A673 (cell line): ENCODE data around the gene XIRP2. TPM values are rescaled to one million over a fixed set of nuclear protein-coding genes. Genes with fewer than 3 reads are reported as not detected.

Experiments
- BruUV-seq: library from RNA; stranded (reverse); fragments of 400-500 nt; replicated peaks from 2 replicates; lab custom pipeline; 2021; lab: Mats Ljungman, UMichigan
- CTCF ChIA-PET: fragments of 300-600 bp; sonication (Branson Sonifier 250); formaldehyde crosslinking; loops from one replicate; lab custom pipeline; 2022; ENCODE audit warnings: antibody characterized with exemption; lab: Charles Lee
- POLR2A ChIA-PET: fragments of 300-600 bp; sonication (Branson Sonifier 250); formaldehyde crosslinking; loops from one replicate; lab custom pipeline; 2022; ENCODE audit warnings: antibody characterized with exemption; ENCODE audit not compliant: low non-redundant PET; lab: Charles Lee
- DNase-seq: peaks from one replicate; pipeline ENCODE4 v3.0.0-alpha.2; 2015; ENCODE audit warnings: low spot score
- H3K27ac ChIP-seq: fragments of 200-600 bp; sonication (generic); 2 replicates; pipeline ENCODE4 v1.5.1; 2016; ENCODE audit warnings: mixed run types, low read depth, mild to moderate bottlenecking, mixed read lengths, antibody characterized with exemption, low read length; ENCODE audit not compliant: poor library complexity, severe bottlenecking
- H3K27me3 ChIP-seq: fragments of 200-600 bp; sonication (generic); replicated peaks from 2 replicates; pipeline ENCODE4 v1.6.1; 2017; ENCODE audit warnings: mixed run types, low read depth, mild to moderate bottlenecking, mixed read lengths, antibody characterized with exemption, low read length; ENCODE audit not compliant: insufficient read depth, poor library complexity
- H3K36me3 ChIP-seq: fragments of 200-600 bp; sonication (generic); 2 replicates; pipeline ENCODE4 v1.6.1; 2016; ENCODE audit warnings: mixed run types, mild to moderate bottlenecking, mixed read lengths, antibody characterized with exemption, low read length; ENCODE audit not compliant: insufficient read depth, poor library complexity, severe bottlenecking
- H3K4me1 ChIP-seq: fragments of 200-600 bp; sonication (generic); 2 replicates; pipeline ENCODE4 v1.6.1; 2017; ENCODE audit warnings: mixed run types, mild to moderate bottlenecking, mixed read lengths, antibody characterized with exemption, low read length; ENCODE audit not compliant: insufficient read depth, poor library complexity, severe bottlenecking
- H3K4me3 ChIP-seq: fragments of 200-600 bp; sonication (generic); 2 replicates; pipeline ENCODE4 v1.5.1; 2016; ENCODE audit warnings: low read depth, mixed run types, mild to moderate bottlenecking, mixed read lengths, low read length; ENCODE audit not compliant: poor library complexity, severe bottlenecking
- H3K9me3 ChIP-seq: fragments of 200-600 bp; sonication (generic); 2 replicates; pipeline ENCODE4 v1.6.1; 2016; ENCODE audit warnings: mixed run types, low read depth, mild to moderate bottlenecking, mixed read lengths, antibody characterized with exemption, low read length; ENCODE audit not compliant: poor library complexity, severe bottlenecking
- CTCF ChIP-seq: fragments of 300-800, 200-600 bp; sonication (generic); conservative IDR thresholded peaks from 2 replicates; pipeline ENCODE4 v1.5.1; 2017; ENCODE audit warnings: low read depth, mild to moderate bottlenecking, antibody characterized with exemption, low read length, moderate library complexity, mixed read lengths
- EZH2 ChIP-seq: fragments of 200-600 bp; sonication (generic); IDR thresholded peaks from 2 replicates; pipeline ENCODE4 v1.6.1; 2017; ENCODE audit warnings: borderline replicate concordance, low read depth, mild to moderate bottlenecking, mixed read lengths, antibody characterized with exemption, low read length; ENCODE audit not compliant: poor library complexity, severe bottlenecking
- intact Hi-C: fragments of 100-400 bp; cut with micrococcal nuclease; formaldehyde crosslinking; loops from one replicate; pipeline ENCODE4 v1.10.0; 2022; ENCODE audit not compliant: unreplicated experiment
- total RNA-seq: library from RNA; stranded (reverse); gene quantifications from 2 replicates; pipeline ENCODE4 v1.2.3, GENCODE V29; 2021

Gene XIRP2
- total RNA-seq, 1 experiment from 2014 or later: 0.04 TPM

DNA sequence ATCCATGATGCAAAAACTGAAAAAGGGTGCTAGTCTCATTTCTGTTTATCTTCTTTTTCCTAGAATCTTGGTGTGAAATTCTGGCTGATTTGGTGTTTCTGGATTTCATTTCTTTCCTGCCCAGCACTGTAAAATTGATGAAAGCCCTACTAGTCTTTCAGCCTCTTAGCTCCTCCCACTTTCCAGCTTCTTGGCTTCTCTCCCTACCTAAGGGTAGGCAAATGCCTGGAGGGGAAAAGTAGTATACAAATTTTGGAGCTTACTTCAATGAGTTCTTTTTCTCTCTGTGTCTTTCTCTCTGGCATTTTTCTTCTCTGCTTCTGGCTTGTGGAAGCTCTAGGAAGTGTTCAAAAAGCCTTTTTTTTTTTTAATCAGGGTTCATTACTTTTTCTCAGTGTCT lies 160.5 kb downstream of the XIRP2 start:
- no peaks in the 10 kb centered on the region for H3K27me3 ChIP-seq
- intact Hi-C loops: no loop called here
- ChIA-PET POLR2A (no interaction called here), CTCF (no interaction called here)
- BruUV-seq: no TSS peak
- H3K4me1 ChIP-seq: no peaks in the 10 kb centered on the region
- H3K4me3 ChIP-seq: no peak overlapping the region
- TF ChIP-seq CTCF (no peak), EZH2 (no peak)
- no peak for DNase-seq
- H3K27ac ChIP-seq: no peak overlapping the region
- no peaks in the 10 kb centered on the region for H3K36me3 ChIP-seq
- no peaks in the 10 kb centered on the region for H3K9me3 ChIP-seq

GRCh38 chr2:167049659-167050058 lies 161.4 kb downstream of the XIRP2 start:
- ChIA-PET CTCF (no interaction called here), POLR2A (no interaction called here)
- H3K36me3 ChIP-seq: no peaks in the 10 kb centered on the region
- intact Hi-C loops: no loop called here
- H3K4me1 ChIP-seq: no peaks in the 10 kb centered on the region
- H3K27me3 ChIP-seq: no peaks in the 10 kb centered on the region
- no peak for DNase-seq
- BruUV-seq: no TSS peak
- H3K27ac ChIP-seq: no peak overlapping the region
- H3K9me3 ChIP-seq: no peaks in the 10 kb centered on the region
- TF ChIP-seq EZH2 (no peak), CTCF (no peak)
- H3K4me3 ChIP-seq: no peak overlapping the region

- ChIA-PET CTCF (no interaction called here), POLR2A (no interaction called here)
- H3K9me3 ChIP-seq: no peaks in the 10 kb centered on the region
- H3K4me1 ChIP-seq: no peaks in the 10 kb centered on the region
- H3K4me3 ChIP-seq: no peak overlapping the region
- no peaks in the 10 kb centered on the region for H3K36me3 ChIP-seq
- BruUV-seq: no TSS peak
- DNase-seq: no peak
- H3K27ac ChIP-seq: no peak overlapping the region
- TF ChIP-seq EZH2: no peak
- no peak for TF ChIP-seq CTCF
- H3K27me3 ChIP-seq: no peaks in the 10 kb centered on the region
- intact Hi-C loops: no loop called here
These were observed 164.5 kb downstream of the XIRP2 start for GRCh38 chr2:167052825-167053224.
